GM23338 (cell line): ENCODE measurements around the gene CACNA2D2. TPM values are rescaled to one million over a fixed set of nuclear protein-coding genes. Genes with fewer than 3 reads are reported as not detected.

Experiments used
- ATAC-seq: fragments of 200-7000 bp; cut with Tn5 transposase; 3 replicates; pipeline ENCODE4 v1.9.1; 2020
- DNase-seq: peaks from one replicate; pipeline ENCODE4 v3.0.0-alpha.2; 2015; ENCODE audit warnings: low spot score
- H2AFZ ChIP-seq: fragments of 200-600 bp; sonication (generic); 2 replicates; pipeline ENCODE4 v1.8.0; 2016; ENCODE audit warnings: antibody characterized with exemption, mild to moderate bottlenecking, moderate library complexity
- H3F3A ChIP-seq: fragments of 200-600 bp; sonication (generic); replicated peaks from 2 replicates; pipeline ENCODE4 v1.8.0; 2017; ENCODE audit warnings: antibody characterized with exemption, mixed run types, low read depth
- H3K27ac ChIP-seq: fragments of 200-600 bp; sonication (generic); 2 replicates; pipeline ENCODE4 v1.6.1; 2016; ENCODE audit warnings: low read depth
- H3K27me3 ChIP-seq: fragments of 200-600 bp; sonication (generic); 2 replicates; pipeline ENCODE4 v1.8.0; 2016; ENCODE audit warnings: mild to moderate bottlenecking, mixed run types, moderate library complexity; ENCODE audit not compliant: insufficient read depth
- H3K36me3 ChIP-seq: fragments of 200-600 bp; sonication (generic); 2 replicates; pipeline ENCODE4 v1.8.0; 2016; ENCODE audit warnings: mild to moderate bottlenecking; ENCODE audit not compliant: insufficient read depth
- H3K4me1 ChIP-seq: fragments of 200-600 bp; sonication (generic); 2 replicates; pipeline ENCODE4 v1.8.0; 2016; ENCODE audit warnings: mild to moderate bottlenecking, moderate library complexity; ENCODE audit not compliant: insufficient read depth
- H3K4me2 ChIP-seq: fragments of 200-600 bp; sonication (generic); 2 replicates; pipeline ENCODE4 v1.7.1; 2017; ENCODE audit warnings: mixed run types
- H3K4me3 ChIP-seq: fragments of 200-600 bp; sonication (generic); 2 replicates; pipeline ENCODE4 v1.6.1; 2016; ENCODE audit warnings: mixed run types
- H3K79me2 ChIP-seq: fragments of 200-600 bp; sonication (generic); replicated peaks from 2 replicates; pipeline ENCODE4 v1.8.0; 2017; ENCODE audit warnings: mild to moderate bottlenecking; ENCODE audit not compliant: insufficient read depth
- H3K9me2 ChIP-seq: fragments of 200-600 bp; sonication (generic); 2 replicates; pipeline ENCODE4 v1.8.0; 2017; ENCODE audit not compliant: insufficient read depth
- H4K20me1 ChIP-seq: fragments of 200-600 bp; sonication (generic); replicated peaks from 2 replicates; pipeline ENCODE4 v1.8.0; 2017; ENCODE audit warnings: mild to moderate bottlenecking; ENCODE audit not compliant: insufficient read depth
- H3K27ac Mint-ChIP-seq: 2 replicates; pipeline ENCODE4 v1.8.0; 2020; ENCODE audit warnings: inconsistent platforms, mild to moderate bottlenecking, moderate library complexity, mixed read lengths
- H3K27me3 Mint-ChIP-seq: 3 replicates; pipeline ENCODE4 v1.8.0; 2022; ENCODE audit warnings: low read depth, mild to moderate bottlenecking, moderate library complexity, mixed read lengths, inconsistent platforms; ENCODE audit not compliant: insufficient read depth, poor library complexity
- H3K36me3 Mint-ChIP-seq: 3 replicates; pipeline ENCODE4 v1.8.0; 2021; ENCODE audit warnings: low read depth, mild to moderate bottlenecking, inconsistent platforms, moderate library complexity, mixed read lengths
- H3K4me1 Mint-ChIP-seq: 3 replicates; pipeline ENCODE4 v1.8.0; 2020; ENCODE audit warnings: mild to moderate bottlenecking, inconsistent platforms, mixed read lengths
- H3K4me3 Mint-ChIP-seq: 3 replicates; pipeline ENCODE4 v1.8.0; 2021; ENCODE audit warnings: moderate library complexity, mild to moderate bottlenecking, inconsistent platforms, mixed read lengths
- H3K9me3 Mint-ChIP-seq: 3 replicates; pipeline ENCODE4 v1.8.0; 2020; ENCODE audit warnings: moderate library complexity, mild to moderate bottlenecking, inconsistent platforms, mixed read lengths
- CREB1 ChIP-seq: fragments of 250-450 bp; sonication (Bioruptor Pico); IDR thresholded peaks from 2 replicates; pipeline ENCODE4 v1.5.0; 2020; ENCODE audit warnings: low read depth, mild to moderate bottlenecking, moderate library complexity
- ETS1 ChIP-seq: IDR thresholded peaks from 2 replicates; pipeline ENCODE4 v1.6.1; 2016; ENCODE audit warnings: antibody characterized with exemption
- POLR2AphosphoS5 ChIP-seq: IDR thresholded peaks from 2 replicates; pipeline ENCODE4 v1.6.1; 2016; ENCODE audit warnings: antibody characterized with exemption, low read depth
- ZNF114 ChIP-seq: fragments of 250-450 bp; sonication (Bioruptor Pico); IDR thresholded peaks from 2 replicates; pipeline ENCODE4 v1.5.0; 2020; ENCODE audit warnings: mild to moderate bottlenecking, moderate library complexity
- ZNF462 ChIP-seq: fragments of 250-450 bp; sonication (Bioruptor Pico); IDR thresholded peaks from 2 replicates; pipeline ENCODE4 v1.5.0; 2020; ENCODE audit warnings: mild to moderate bottlenecking, moderate library complexity
- polyA plus RNA-seq: library from polyadenylated mRNA; unstranded; fragments of >200 nt; fragmentation: Nextera tagmentation; extraction: Ambion mirVana; gene quantifications from 2 replicates; pipeline ENCODE4 v1.2.1, GENCODE V29; 2016
- total RNA-seq: library from RNA; depleted of rRNA; stranded (reverse); fragments of >200 nt; shearing (Covaris generic); gene quantifications from 2 replicates; pipeline ENCODE4 v1.2.3, GENCODE V29; 2014
- TF ChIP-seq, protein P1 (sequence below), 2 experiments: fragments of 200-600 bp in 1 of 2; sonication (generic) in 1 of 2; conservative IDR thresholded peaks; 2 replicates each; pipeline versions ENCODE4 v1.5.1 to v1.6.1; 2016 to 2017; ENCODE audit warnings: antibody characterized with exemption in 2 of 2, low read depth in 2 of 2, mild to moderate bottlenecking in 2 of 2, moderate library complexity in 1 of 2
- TF ChIP-seq, protein P2 (sequence below): IDR thresholded peaks from one replicate; pipeline ENCODE4 v1.6.1; 2018; ENCODE audit warnings: antibody characterized with exemption; ENCODE audit not compliant: unreplicated experiment

The CACNA2D2 gene
- total and polyA plus RNA-seq, 2 experiments from 2014 or later, result 4.7 to 11.4 TPM

DNA sequence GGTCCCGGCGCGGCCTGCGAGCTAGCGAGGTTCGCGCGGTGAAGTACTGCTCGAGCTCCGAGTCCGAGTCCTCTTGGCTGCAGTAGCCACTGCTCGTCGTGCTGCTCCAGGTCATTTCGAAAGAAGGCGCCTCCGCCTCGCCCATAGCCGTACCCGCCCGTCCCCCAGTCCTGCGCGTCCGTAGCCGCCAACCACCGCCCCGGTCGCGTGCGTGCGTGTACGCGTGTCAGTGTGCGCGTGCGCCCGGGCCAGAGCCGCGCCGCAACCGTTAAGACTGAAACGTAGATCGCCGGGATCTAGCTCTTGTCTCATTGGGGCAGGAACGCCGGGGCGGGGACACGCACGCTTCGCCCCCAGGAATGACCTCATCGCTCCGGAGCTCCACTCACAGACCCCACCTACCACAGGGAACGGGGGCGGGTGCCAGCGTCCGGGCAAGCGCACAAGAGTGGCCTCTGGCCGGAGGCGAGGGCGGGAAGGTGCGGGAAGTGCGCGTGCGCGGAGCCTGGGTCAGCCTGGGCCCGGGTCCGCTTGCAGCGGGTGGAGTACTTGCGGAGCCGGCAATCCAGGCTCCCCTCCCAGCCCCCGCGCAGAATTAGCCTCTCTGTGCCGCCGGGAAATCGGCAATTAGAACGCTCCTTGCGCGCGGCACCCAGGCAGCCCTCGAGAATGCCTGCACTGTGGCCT is 166.1 kb downstream of the CACNA2D2 start:
- TF ChIP-seq POLR2AphosphoS5, result peak; percentile 93
- TF ChIP-seq, protein P1, sequence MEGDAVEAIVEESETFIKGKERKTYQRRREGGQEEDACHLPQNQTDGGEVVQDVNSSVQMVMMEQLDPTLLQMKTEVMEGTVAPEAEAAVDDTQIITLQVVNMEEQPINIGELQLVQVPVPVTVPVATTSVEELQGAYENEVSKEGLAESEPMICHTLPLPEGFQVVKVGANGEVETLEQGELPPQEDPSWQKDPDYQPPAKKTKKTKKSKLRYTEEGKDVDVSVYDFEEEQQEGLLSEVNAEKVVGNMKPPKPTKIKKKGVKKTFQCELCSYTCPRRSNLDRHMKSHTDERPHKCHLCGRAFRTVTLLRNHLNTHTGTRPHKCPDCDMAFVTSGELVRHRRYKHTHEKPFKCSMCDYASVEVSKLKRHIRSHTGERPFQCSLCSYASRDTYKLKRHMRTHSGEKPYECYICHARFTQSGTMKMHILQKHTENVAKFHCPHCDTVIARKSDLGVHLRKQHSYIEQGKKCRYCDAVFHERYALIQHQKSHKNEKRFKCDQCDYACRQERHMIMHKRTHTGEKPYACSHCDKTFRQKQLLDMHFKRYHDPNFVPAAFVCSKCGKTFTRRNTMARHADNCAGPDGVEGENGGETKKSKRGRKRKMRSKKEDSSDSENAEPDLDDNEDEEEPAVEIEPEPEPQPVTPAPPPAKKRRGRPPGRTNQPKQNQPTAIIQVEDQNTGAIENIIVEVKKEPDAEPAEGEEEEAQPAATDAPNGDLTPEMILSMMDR (conservative IDR thresholded peaks at IDR 0.05; ENCODE audit: low read depth in 2 of 2), result no peak
- TF ChIP-seq CREB1 (CRISPR knock-in tag), result peak; percentile 56
- TF ChIP-seq ZNF462 (CRISPR knock-in tag), result no peak
- 0 out of 2 replicates have a peak, but pooled peaks have one; percentile 11 for TF ChIP-seq ETS1
- TF ChIP-seq, protein P2, sequence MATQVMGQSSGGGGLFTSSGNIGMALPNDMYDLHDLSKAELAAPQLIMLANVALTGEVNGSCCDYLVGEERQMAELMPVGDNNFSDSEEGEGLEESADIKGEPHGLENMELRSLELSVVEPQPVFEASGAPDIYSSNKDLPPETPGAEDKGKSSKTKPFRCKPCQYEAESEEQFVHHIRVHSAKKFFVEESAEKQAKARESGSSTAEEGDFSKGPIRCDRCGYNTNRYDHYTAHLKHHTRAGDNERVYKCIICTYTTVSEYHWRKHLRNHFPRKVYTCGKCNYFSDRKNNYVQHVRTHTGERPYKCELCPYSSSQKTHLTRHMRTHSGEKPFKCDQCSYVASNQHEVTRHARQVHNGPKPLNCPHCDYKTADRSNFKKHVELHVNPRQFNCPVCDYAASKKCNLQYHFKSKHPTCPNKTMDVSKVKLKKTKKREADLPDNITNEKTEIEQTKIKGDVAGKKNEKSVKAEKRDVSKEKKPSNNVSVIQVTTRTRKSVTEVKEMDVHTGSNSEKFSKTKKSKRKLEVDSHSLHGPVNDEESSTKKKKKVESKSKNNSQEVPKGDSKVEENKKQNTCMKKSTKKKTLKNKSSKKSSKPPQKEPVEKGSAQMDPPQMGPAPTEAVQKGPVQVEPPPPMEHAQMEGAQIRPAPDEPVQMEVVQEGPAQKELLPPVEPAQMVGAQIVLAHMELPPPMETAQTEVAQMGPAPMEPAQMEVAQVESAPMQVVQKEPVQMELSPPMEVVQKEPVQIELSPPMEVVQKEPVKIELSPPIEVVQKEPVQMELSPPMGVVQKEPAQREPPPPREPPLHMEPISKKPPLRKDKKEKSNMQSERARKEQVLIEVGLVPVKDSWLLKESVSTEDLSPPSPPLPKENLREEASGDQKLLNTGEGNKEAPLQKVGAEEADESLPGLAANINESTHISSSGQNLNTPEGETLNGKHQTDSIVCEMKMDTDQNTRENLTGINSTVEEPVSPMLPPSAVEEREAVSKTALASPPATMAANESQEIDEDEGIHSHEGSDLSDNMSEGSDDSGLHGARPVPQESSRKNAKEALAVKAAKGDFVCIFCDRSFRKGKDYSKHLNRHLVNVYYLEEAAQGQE, result no peak
- no peak for TF ChIP-seq ZNF114 (CRISPR knock-in tag)
- H3K27me3 Mint-ChIP-seq, result peaks cover 51% of the 10 kb centered on the region

More for the DNA sequence above, 166.1 kb downstream of the CACNA2D2 start:
- Mint-ChIP-seq H3K4me3 (peak overlapping the region; percentile 90), H3K27ac (peak overlapping the region; percentile 95), H3K4me1 (peaks cover 34% of the 10 kb centered on the region), H3K9me3 (peaks cover 3% of the 10 kb centered on the region; the same call in 1 of the 3 replicates), H3K36me3 (peaks cover under 1% of the 10 kb centered on the region; the same call in 1 of the 3 replicates)
- Histone ChIP-seq H3K9me2 (no peaks in the 10 kb centered on the region), H3F3A (peaks cover 38% of the 10 kb centered on the region), H3K4me3 (peak overlapping the region; percentile 97), H4K20me1 (peaks cover 17% of the 10 kb centered on the region), H3K4me2 (peak overlapping the region; percentile 90), H3K27ac (peak overlapping the region; percentile 87), H2AFZ (peak overlapping the region; percentile 91; the same call in 1 of the 2 replicates), H3K27me3 (peaks cover 42% of the 10 kb centered on the region), H3K79me2 (peaks cover 36% of the 10 kb centered on the region), H3K36me3 (no peaks in the 10 kb centered on the region), H3K4me1 (peaks cover 24% of the 10 kb centered on the region)
- DNase-seq (peak; percentile 99), ATAC-seq (peak; percentile 75)
